ENCODE results near the gene CHD8. TPM values are rescaled to one million over a fixed set of nuclear protein-coding genes. Genes with fewer than 3 reads are reported as not detected.

CHD8 gene
- total RNA-seq, 1 experiment from 2014 or later = 133 TPM

GRCh38 chr14:21379338-21379737, 76.6 kb downstream of the CHD8 start:
- Mint-ChIP-seq H3K36me3 (peaks cover 9% of the 10 kb centered on the region), H3K9me3 (no peaks in the 10 kb centered on the region)

More at GRCh38 chr14:21379338-21379737, 76.6 kb downstream of the CHD8 start:
- CTCF ChIA-PET = no interaction called here
- POLR2A ChIA-PET = no interaction called here
- TF ChIP-seq IRF2 (CRISPR knock-in tag; IDR thresholded peaks at IDR 0.05; ENCODE audit: borderline replicate concordance, low read depth) (no peak), ESRRA (CRISPR knock-in tag; IDR thresholded peaks at IDR 0.05; ENCODE audit: borderline replicate concordance) (no peak), ZBTB21 (CRISPR knock-in tag; IDR thresholded peaks at IDR 0.05; ENCODE audit: borderline replicate concordance) (no peak), SP1 (CRISPR knock-in tag; conservative IDR thresholded peaks at IDR 0.05) (no peak), AFF4 (CRISPR knock-in tag; IDR thresholded peaks at IDR 0.05; ENCODE audit: borderline replicate concordance) (no peak), HMGXB4 (CRISPR knock-in tag; IDR thresholded peaks at IDR 0.05) (no peak), ARID4B (CRISPR knock-in tag; IDR thresholded peaks at IDR 0.05; ENCODE audit: borderline replicate concordance) (no peak), ZSCAN18 (CRISPR knock-in tag; IDR thresholded peaks at IDR 0.05) (no peak), ZNF263 (CRISPR knock-in tag; IDR thresholded peaks at IDR 0.05; ENCODE audit: low read depth) (no peak)
- DNase-seq (ENCODE audit: low spot score) (no peak), ATAC-seq (no peak)
- Mint-ChIP-seq H3K27me3 (ENCODE audit: low read depth) (no peaks in the 10 kb centered on the region), H3K4me3 (no peak overlapping the region), H3K4me1 (peaks cover 14% of the 10 kb centered on the region), H3K27ac (no peak overlapping the region)
